ENCODE measurements around the gene UBA1.

Gene UBA1

DNA sequence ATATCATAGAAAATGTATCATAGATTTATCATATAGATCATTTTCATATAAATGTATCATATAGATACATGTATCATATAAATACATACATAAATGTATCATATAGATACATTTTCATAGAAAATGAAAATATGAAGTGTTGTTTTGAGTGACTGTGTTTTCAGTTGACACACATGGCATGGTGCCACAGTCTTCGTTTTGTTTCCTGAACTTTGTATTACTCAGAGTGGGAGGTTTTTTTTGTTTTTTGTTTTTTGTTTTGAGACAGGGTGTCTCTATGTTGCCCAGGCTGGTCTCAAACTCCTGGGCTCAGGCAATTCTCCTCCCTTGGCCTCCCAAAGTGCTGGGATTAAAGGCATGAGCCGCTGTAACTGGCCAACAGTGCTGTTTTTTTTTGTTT is 44.7 kb upstream of the UBA1 start:
- Histone ChIP-seq H3K27me3 (replicated peaks; ENCODE audit: insufficient read depth, low read length) (no peaks in the 10 kb centered on the region), H2AFZ (ENCODE audit: low read length) (no peak overlapping the region), H3K4me3 (ENCODE audit: low read length) (no peak overlapping the region), H3F3A (ENCODE audit: insufficient read depth, low read length) (peaks cover 6% of the 10 kb centered on the region; the same call in 1 of the 2 replicates), H3K9me3 (replicated peaks; ENCODE audit: insufficient read depth, low read length) (no peaks in the 10 kb centered on the region), H3K4me1 (ENCODE audit: low read length) (no peaks in the 10 kb centered on the region), H4K20me1 (ENCODE audit: insufficient read depth, low read length) (peaks cover 3% of the 10 kb centered on the region), H3K9ac (ENCODE audit: low read length) (no peak overlapping the region), H3K4me2 (ENCODE audit: low read depth, low read length) (no peak overlapping the region), H3K9me2 (replicated peaks; ENCODE audit: insufficient read depth, low read length) (no peaks in the 10 kb centered on the region), H3K27ac (ENCODE audit: low read length) (no peak overlapping the region), H3K36me3 (replicated peaks; ENCODE audit: insufficient read depth, low read length) (no peaks in the 10 kb centered on the region; the same call in 1 of the 2 replicates), H3K79me2 (ENCODE audit: low read length) (peaks cover 86% of the 10 kb centered on the region)
- TF ChIP-seq CTCF (IDR thresholded peaks at IDR 0.05; ENCODE audit: low read length) (no peak), EZH2 (optimal IDR thresholded peaks at IDR 0.05; ENCODE audit: low read depth, low read length) (no peak), EZH2phosphoT487 (IDR thresholded peaks at IDR 0.05; ENCODE audit: low read length) (no peak)
- no peak for DNase-seq

GRCh38 chrX:47151435-47151834 is 42.2 kb upstream of the UBA1 start:
- Histone ChIP-seq H3K79me2 (ENCODE audit: low read length) (peaks cover 92% of the 10 kb centered on the region), H3K4me3 (ENCODE audit: low read length) (no peak overlapping the region), H3K9me3 (replicated peaks; ENCODE audit: insufficient read depth, low read length) (no peaks in the 10 kb centered on the region), H3K9ac (ENCODE audit: low read length) (no peak overlapping the region), H3K4me1 (ENCODE audit: low read length) (no peaks in the 10 kb centered on the region), H3K9me2 (replicated peaks; ENCODE audit: insufficient read depth, low read length) (no peaks in the 10 kb centered on the region), H3F3A (ENCODE audit: insufficient read depth, low read length) (no peaks in the 10 kb centered on the region), H3K36me3 (replicated peaks; ENCODE audit: insufficient read depth, low read length) (no peaks in the 10 kb centered on the region; the same call in 1 of the 2 replicates), H3K27me3 (replicated peaks; ENCODE audit: insufficient read depth, low read length) (no peaks in the 10 kb centered on the region), H4K20me1 (ENCODE audit: insufficient read depth, low read length) (peaks cover 3% of the 10 kb centered on the region), H3K27ac (ENCODE audit: low read length) (no peak overlapping the region), H2AFZ (ENCODE audit: low read length) (no peak overlapping the region), H3K4me2 (ENCODE audit: low read depth, low read length) (no peak overlapping the region)
- DNase-seq: no peak
- TF ChIP-seq EZH2phosphoT487 (IDR thresholded peaks at IDR 0.05; ENCODE audit: low read length) (no peak), EZH2 (optimal IDR thresholded peaks at IDR 0.05; ENCODE audit: low read depth, low read length) (no peak), CTCF (IDR thresholded peaks at IDR 0.05; ENCODE audit: low read length) (no peak)

DNA sequence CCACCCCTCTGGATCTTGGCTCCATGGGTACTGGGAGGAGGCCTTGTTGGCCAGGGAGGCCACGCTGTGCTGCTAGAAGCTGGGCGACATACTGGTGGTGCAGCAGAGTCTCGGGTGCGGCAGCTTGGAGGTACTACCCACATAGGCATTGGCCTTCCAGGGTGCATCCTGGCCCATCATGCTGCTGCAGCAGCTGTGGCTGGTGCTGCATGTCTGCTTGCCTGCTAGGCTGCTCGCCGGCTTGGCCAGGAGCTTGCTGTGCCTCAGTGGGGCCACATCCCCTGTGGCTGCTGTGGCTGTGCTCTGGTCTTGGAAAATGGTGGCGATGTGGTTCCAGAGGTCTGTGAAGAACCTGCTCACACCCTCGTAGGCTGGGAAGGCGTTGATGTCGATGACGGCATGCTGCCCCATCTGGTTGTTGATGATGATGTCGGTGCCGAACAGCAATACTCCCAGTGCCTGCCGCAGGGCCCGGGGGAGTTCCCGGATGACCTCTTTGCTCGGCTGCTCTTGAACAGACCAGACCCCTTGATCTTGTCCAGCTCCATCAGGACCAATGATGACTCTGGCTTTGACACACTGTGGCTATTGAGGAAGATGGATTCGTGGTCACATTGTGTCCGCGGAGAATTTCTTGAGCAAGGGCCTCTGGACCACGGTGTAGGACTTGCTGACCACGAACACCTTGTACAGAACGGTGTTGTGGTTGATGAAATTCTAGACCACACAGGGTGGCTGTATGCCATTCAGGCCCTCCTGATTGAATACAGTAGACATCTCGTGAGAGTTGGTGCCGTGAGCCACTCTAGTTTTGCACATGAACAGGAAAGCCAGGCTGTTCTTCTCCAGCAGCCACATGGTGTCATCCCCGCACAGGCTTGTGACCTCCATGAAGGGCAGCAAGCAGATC is 36.8 kb upstream of the UBA1 start:
- Histone ChIP-seq H3F3A (ENCODE audit: insufficient read depth, low read length) (no peaks in the 10 kb centered on the region), H3K36me3 (replicated peaks; ENCODE audit: insufficient read depth, low read length) (no peaks in the 10 kb centered on the region), H4K20me1 (ENCODE audit: insufficient read depth, low read length) (no peaks in the 10 kb centered on the region), H3K27me3 (replicated peaks; ENCODE audit: insufficient read depth, low read length) (no peaks in the 10 kb centered on the region), H3K9me3 (replicated peaks; ENCODE audit: insufficient read depth, low read length) (no peaks in the 10 kb centered on the region), H3K9ac (ENCODE audit: low read length) (no peak overlapping the region), H3K79me2 (ENCODE audit: low read length) (peaks cover 95% of the 10 kb centered on the region), H2AFZ (ENCODE audit: low read length) (no peak overlapping the region), H3K4me2 (ENCODE audit: low read depth, low read length) (no peak overlapping the region), H3K9me2 (replicated peaks; ENCODE audit: insufficient read depth, low read length) (no peaks in the 10 kb centered on the region), H3K27ac (ENCODE audit: low read length) (no peak overlapping the region), H3K4me3 (ENCODE audit: low read length) (no peak overlapping the region), H3K4me1 (ENCODE audit: low read length) (no peaks in the 10 kb centered on the region)
- DNase-seq: no peak
- no peak for TF ChIP-seq EZH2phosphoT487 (IDR thresholded peaks at IDR 0.05; ENCODE audit: low read length)
- no peak for TF ChIP-seq EZH2 (optimal IDR thresholded peaks at IDR 0.05; ENCODE audit: low read depth, low read length)
- no peak for TF ChIP-seq CTCF (IDR thresholded peaks at IDR 0.05; ENCODE audit: low read length)

Data from MM.1S (cell line).